HG02981 (cell line): ENCODE measurements around the gene GNMT.
"Not testable (repeated sequence)": the region's sequence is repeated elsewhere in the genome, so short reads cannot be mapped to it uniquely, and the experiment has no call there.

Experiments
- ATAC-seq: cut with Tn5 transposase; IDR thresholded peaks from one replicate; pipeline ENCODE4 v1.9.1; 2021; ENCODE audit warnings: mild to moderate bottlenecking, moderate library complexity; ENCODE audit not compliant: unreplicated experiment

GNMT gene

DNA sequence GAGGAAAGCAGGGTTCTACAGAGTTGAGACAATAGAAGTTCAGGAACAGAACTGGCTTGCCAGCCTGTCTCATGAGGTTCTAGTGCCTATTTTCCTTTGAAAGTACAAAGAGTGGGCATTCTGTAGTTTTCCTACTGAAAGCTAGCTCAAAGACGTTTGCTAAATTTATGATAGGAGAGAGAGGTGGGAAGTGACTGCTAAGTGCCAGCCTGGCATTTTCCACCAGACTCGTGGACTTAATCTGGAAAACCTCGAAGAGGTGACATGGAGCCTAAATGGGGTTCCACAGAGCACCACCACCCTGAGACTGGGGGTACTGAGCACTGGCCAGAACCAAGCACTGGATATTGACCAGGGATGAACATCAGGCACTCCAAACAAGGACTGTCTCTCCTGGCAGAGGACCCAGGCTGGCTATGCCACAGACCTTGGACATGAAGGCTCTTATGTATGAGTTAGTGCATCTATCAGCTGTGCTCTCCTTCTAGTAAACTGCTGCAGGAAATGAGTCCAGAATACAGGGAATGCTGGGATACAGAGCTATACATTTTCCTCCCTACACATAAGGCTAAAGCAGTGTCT, 11.3 kb downstream of the GNMT start:
- ATAC-seq, result no peak

DNA sequence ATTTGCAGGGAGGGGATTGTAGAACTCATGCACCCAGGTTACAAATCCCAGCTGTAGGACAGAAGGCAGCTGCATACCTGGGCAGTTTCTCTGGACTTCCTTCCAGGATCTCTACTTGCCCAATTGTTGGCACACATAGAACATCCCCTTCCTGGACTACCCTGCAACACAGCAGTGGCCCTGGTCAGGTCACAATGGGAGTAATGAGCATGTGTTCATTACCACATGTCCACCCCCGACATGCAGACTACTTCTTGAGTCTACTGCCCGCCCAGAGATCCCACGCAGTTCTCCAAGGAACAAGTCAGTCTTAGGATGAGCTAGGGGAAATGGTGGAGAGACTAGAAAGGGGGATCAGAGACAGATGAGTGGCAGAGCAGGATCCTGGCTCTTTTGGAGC, 13.4 kb downstream of the GNMT start:
- no peak for ATAC-seq

GRCh38 chr6:42974919-42975505, 14.5 kb downstream of the GNMT start:
- ATAC-seq, result no peak

DNA sequence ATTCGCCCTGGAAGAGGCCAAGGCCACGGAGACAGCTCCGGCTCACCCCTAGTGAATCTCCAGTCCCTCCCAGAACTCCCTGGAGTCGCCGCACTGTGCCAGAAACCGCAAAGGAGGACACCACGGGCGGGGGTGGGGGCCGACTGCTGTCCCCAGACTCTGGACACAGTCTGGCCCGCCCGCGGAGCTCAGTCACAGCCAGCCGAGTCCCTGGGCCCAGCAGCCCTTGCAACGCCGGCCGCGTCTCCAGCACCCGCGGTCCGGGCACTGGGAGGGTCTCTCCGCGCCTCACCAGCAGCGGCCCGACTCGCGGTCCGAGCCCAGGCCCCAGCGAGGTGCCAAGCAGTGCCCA, 17.9 kb downstream of the GNMT start:
- ATAC-seq, result peak; percentile 25

- peak; percentile 92 for ATAC-seq
Observed at GRCh38 chr6:42978839-42979522, 18.4 kb downstream of the GNMT start, which contains the start of gene PEX6. Gene PEX6, minus strand, starts transcription at chr6:42979181. Its CDS starts 31 bp downstream, at chr6:42979150.

DNA sequence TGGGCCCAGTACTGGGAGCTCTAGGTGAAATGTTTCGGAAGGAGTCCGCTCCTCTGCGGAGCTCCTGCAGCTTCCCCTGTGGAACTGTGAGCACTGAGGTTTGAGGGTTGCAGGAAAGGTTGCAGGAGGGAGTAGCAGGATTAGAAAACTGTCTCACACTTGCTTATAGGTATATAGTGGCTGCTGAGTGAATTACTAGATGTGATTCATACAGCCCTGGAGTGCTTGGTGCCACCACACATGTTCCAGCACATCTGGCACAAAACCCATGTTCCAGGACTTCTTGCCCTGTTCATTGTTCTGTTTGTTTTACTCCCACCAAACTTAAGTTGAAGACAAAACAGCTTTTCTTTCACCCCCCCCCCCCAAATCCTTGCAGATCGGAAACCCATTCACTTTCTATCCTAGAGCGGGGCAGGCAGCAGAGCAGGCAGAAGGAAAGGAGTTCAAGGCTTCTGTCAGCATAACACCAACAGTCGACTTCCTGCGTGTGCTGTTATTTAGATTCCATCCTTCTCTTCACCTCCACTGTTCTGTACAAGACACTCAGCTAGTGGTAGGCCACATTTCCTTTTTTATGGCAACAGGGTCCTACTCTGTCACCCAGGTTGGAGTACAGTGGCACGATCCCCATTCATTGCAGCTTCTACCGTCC, 19.1 kb downstream of the GNMT start:
- no peak for ATAC-seq

- ATAC-seq, result no peak
Observed at GRCh38 chr6:42981836-42982235, 21.3 kb downstream of the GNMT start.

DNA sequence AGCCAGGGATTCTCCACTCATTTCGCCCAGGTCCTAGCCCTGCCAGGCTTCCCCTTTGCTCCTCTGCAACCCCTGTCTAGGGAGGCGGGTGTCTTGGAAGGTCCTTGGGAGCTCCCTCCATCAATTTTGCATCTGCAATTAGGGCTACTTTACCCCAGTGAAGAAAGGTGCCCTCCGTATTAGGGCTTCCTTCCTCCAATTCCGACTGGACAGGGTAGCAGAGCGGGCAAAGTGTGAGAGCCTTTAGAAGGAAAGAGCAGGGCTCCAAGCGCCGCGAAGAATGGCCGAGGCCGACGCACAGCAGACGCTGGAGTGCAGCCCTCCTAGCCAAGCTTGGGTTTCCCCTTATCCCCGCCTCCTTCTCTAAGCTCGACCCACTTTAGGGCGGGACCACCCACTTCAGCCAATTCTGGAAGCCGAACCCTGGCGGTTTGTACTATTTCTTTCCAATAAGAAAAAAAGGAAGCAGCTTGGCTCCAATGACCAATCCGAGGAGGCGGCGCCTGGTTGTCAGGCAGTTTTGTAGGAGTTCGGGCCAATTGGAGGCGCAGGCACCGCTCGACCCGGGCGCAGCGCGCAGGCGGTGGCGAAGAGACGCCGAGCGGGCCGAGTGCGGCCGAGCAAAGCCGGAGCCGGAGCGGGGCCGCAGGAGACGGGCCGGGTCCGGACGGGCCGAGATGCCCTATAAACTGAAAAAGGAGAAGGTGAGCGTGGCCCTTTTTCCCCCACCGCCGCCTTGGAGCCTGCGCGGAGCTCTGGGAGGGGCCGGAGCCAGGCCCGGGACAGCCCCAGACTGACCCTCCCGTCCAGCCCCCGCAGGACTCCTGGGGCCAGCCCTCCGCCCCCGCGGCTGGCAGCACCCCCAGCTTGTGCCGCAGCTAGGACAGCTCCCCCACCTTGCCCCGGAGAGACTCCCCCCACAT, 23.7 kb downstream of the GNMT start, which contains the start of gene PPP2R5D:
TSS of gene PPP2R5D (plus strand) at position 570 of the 923 bp plus-strand sequence. CDS start at position 678, 108 bp downstream.
- peak; percentile 93 for ATAC-seq

DNA sequence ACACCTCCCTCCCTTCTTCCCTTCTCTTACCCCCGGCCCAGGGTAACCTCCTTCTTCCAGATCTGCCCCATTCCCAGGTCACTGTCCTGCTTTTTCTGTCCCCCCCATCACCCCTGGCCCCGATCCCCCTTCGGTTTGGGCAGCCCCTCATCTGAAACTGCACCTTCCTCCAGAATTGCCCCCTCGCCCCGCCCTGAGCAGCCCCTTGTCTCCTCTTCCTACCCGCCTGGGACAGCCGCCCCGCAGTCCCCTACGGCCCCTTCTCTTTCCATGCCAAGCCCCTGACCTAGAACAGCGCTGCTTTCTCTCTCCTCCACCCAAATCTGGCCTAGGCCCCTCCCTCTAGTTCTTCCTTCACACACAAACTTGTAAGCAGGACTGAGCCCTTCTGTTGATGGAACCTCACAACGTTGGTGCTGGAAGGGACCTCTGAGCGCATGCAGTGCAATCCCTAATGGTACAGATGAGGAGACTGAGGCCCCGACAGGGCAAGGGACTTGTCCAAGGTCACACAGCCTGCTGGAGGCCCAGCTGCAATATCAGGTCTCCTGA, 24.4 kb downstream of the GNMT start:
- no peak for ATAC-seq

DNA sequence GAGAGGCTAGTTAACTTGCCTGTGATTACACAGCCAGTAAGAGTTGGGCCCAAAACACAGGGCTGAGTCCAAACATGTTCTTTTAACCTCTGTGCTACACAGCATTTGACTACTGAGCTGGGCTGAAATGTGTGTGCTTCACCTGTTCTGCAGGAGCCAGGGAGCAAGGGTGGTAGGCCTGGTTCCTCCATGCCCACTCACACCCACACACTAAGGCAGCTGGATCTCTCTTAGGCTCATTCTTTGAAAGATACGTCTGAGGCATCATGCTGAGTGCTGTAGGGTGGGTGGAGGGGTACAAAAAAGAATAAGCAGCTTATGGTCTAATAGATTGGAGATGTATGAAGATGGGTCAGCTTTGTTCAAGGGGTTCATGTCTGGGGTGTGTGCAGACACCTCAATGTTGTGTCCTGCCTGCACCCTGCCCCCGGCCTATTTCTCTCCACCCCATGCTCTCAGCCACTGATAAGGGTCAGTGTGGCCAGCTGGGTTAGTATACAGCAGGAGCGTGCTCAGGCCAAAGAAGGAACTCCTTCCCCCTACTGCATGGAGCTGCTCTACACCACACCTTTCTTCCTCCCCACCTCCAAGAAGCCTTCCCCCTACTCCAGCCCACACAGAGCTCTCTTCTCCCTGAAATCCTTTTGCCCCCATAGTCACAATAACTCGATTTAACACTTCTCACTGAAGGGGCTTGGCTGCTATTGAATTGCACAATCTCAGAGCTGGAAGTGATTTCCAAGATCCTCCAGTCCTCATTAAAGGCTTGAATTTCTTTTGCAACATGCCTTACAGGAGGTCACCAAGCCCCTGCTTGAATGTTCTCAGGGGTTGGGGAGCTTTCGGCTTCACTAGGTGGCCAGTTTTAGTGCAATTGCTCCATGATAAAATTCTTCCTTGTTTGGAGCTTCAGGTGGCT, 27.2 kb downstream of the GNMT start:
- no peak for ATAC-seq

DNA sequence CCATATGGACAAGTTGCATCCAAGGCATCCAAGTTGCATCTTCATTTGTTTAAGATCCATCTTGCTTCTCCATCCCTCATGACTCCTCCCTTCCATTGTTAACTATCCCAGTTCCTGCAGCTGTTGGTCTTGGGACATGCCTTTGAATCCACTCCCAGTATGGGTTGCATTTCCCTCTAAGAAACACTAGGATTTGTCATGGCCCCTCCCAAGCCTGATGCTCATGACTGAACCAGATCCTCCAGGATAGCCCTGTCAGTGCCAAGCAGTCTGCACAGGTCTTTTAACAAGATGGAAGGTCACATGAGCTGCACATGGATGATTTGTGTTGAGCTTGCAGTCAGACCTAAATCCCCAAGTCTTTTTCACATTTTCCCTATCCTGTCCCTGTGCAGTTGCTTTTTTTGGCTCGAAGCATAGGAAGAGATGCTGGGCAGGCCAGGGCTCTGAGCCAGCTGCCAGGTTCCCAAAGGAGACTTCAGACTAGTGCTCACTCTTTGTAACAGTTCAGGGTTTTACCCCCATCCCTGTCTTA, 28.0 kb downstream of the GNMT start:
- ATAC-seq, result no peak

GRCh38 chr6:42989923-42990322, 29.4 kb downstream of the GNMT start:
- ATAC-seq, result no peak

GRCh38 chr6:42993445-42993844, 32.9 kb downstream of the GNMT start:
- ATAC-seq, result no peak

DNA sequence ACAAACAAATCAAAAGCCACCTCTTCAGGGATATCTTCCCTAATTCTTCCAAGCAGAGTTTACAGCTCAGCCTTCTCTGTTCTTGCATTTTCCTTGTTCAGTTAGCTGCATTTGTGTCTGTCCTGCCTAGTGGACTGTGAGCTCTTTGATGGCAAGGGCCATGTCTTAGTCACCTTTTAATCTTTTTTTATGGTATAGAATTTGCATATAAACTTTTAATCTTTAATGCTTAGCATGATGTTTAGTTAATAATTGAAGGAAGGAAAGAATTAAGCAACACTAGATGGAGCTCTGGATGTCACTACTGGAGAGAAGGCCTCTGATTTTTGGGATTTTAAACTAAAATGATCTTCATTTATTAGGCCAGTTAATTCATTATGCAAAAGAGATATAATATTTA, 36.0 kb downstream of the GNMT start:
- no peak for ATAC-seq

- not testable (repeated sequence) for ATAC-seq
Observed at GRCh38 chr6:42998205-42998604, 37.7 kb downstream of the GNMT start.

- no peak for ATAC-seq
Observed at GRCh38 chr6:43001843-43002242, 41.3 kb downstream of the GNMT start.

DNA sequence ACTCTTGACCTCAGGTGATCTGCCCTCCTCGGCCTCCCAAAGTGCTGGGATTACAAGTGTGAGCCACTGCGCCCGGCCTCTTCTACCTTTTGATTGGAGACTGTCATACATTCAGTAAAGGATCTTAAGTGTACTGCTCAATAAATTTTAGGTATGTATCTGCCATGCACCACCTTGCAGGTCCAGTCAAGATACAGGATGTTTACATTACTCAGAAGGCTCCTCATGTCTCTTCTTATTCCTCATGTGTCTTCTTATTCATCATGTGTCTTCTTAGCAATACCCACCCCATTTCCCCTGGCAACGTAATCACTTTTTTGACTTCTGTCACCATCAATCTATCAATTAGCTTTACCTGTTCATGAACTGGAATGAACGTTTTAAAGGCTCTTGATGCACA, 45.3 kb downstream of the GNMT start:
- ATAC-seq, result no peak

GRCh38 chr6:43006251-43006650, 45.7 kb downstream of the GNMT start:
- ATAC-seq, result no peak

GRCh38 chr6:43007126-43007525, 46.6 kb downstream of the GNMT start:
- ATAC-seq, result no peak
